Measurements from ENCODE around the gene PSMF1. TPM values are rescaled to one million over a fixed set of nuclear protein-coding genes. Genes with fewer than 3 reads are reported as not detected.

PSMF1 gene
- total and polyA plus RNA-seq, 2 of the 4 experiments (the other 2 are of a cell fraction), result 93.6 to 109 TPM

- Histone ChIP-seq H4K91ac (ENCODE audit: insufficient read depth, low read depth, low read length) (no peak overlapping the region), H3K27ac (ENCODE audit: insufficient read depth, low read length) (no peak overlapping the region), H3K14ac (replicated peaks; ENCODE audit: low read depth, low read length) (no peak overlapping the region), H4K5ac (ENCODE audit: low read depth, low read length) (no peak overlapping the region), H2BK15ac (ENCODE audit: low read depth, low read length) (no peak overlapping the region), H3K23ac (ENCODE audit: low read depth, low read length) (no peak overlapping the region), H2BK5ac (ENCODE audit: low read depth, low read length, poor library complexity, severe bottlenecking) (no peak overlapping the region), H2AFZ (replicated peaks; ENCODE audit: low read length, poor library complexity) (no peak overlapping the region), H3K4me2 (ENCODE audit: low read depth, low read length) (no peak overlapping the region), H3K4ac (ENCODE audit: low read depth, low read length) (no peak overlapping the region), H3K27me3 (ENCODE audit: control insufficient read depth, insufficient read depth, low read length) (no peaks in the 10 kb centered on the region), H3K56ac (ENCODE audit: extremely low read depth, insufficient read depth, low read length) (no peak overlapping the region), H3K4me3 (ENCODE audit: insufficient read depth, low read depth, low read length) (no peak overlapping the region), H2BK20ac (ENCODE audit: low read depth, low read length) (no peak overlapping the region), H4K8ac (ENCODE audit: low read depth in 2 of 2, low read length in 2 of 2) (no peak overlapping the region), H3K79me1 (ENCODE audit: low read depth in 1 of 2, low read length in 2 of 2) (peaks cover 3 to 16% of the 10 kb centered on the region in 2 experiments; a peak in 3 of 4 replicates), H3K9ac (ENCODE audit: low read depth, low read length) (no peak overlapping the region), H4K20me1 (ENCODE audit: insufficient read depth, low read length) (peaks cover 8% of the 10 kb centered on the region; the same call in 1 of the 2 replicates), H2AK9ac (replicated peaks; ENCODE audit: low read depth, low read length, poor library complexity) (peak overlapping the region; percentile 61), H3K36me3 (ENCODE audit: control insufficient read depth, insufficient read depth, low read length) (peaks cover 45% of the 10 kb centered on the region), H3K4me1 (ENCODE audit: control insufficient read depth, insufficient read depth, low read length) (no peaks in the 10 kb centered on the region), H3K18ac (ENCODE audit: low read depth, low read length) (no peak overlapping the region), H3K9me3 (ENCODE audit: control insufficient read depth, insufficient read depth, low read length) (no peaks in the 10 kb centered on the region), H3K9me1 (ENCODE audit: insufficient read depth, low read length) (peaks cover 12% of the 10 kb centered on the region), H2BK120ac (ENCODE audit: low read depth, low read length) (no peak overlapping the region), H2AK5ac (ENCODE audit: low read depth, low read length) (no peak overlapping the region)
- POLR2A ChIA-PET (ENCODE audit: unreplicated experiment), result no interaction called here
- DNase-seq, result no peak
- BruUV-seq (replicated peaks), result no TSS peak
- intact Hi-C loops (cut with micrococcal nuclease), result no loop called here
- 95% methylated on average over 5 of the region's 10 CpGs; no CpG with 5 or more reads in 1 of the 2 experiments for WGBS, 2 experiments (ENCODE audit: extremely low coverage in 2 of 2, insufficient read length in 1 of 2)
- no peak for ATAC-seq (ENCODE audit: low read depth)
- TF ChIP-seq CEBPB (IDR thresholded peaks at IDR 0.05; ENCODE audit: low read depth, low read length), result no peak
- no peak for TF ChIP-seq NFE2L2 (IDR thresholded peaks at IDR 0.05; ENCODE audit: low read depth, low read length)
- no peak for TF ChIP-seq MAZ (IDR thresholded peaks at IDR 0.05; ENCODE audit: borderline replicate concordance, low read depth, low read length)
- TF ChIP-seq CTCF (conservative IDR thresholded peaks at IDR 0.05; ENCODE audit: low read depth, low read length), result no peak
- TF ChIP-seq MAFK (IDR thresholded peaks at IDR 0.05; ENCODE audit: low read depth, low read length), result no peak
- TF ChIP-seq FOS (IDR thresholded peaks at IDR 0.05; ENCODE audit: low read depth, low read length), result no peak
- TF ChIP-seq BHLHE40 (IDR thresholded peaks at IDR 0.05; ENCODE audit: low read depth, low read length), result no peak
- TF ChIP-seq RAD21 (IDR thresholded peaks at IDR 0.05; ENCODE audit: low read length), result no peak
- TF ChIP-seq MXI1 (IDR thresholded peaks at IDR 0.05; ENCODE audit: borderline replicate concordance, low read depth, low read length), result no peak
- TF ChIP-seq RFX5 (IDR thresholded peaks at IDR 0.05; ENCODE audit: low read depth, low read length), result no peak
- no peak for TF ChIP-seq CHD1 (IDR thresholded peaks at IDR 0.05; ENCODE audit: low read depth, low read length)
- no peak for TF ChIP-seq USF2 (IDR thresholded peaks at IDR 0.05; ENCODE audit: low read depth, low read length)
- TF ChIP-seq RCOR1 (IDR thresholded peaks at IDR 0.05; ENCODE audit: insufficient replicate concordance, low read length), result no peak
- TF ChIP-seq ELK1 (IDR thresholded peaks at IDR 0.05; ENCODE audit: borderline replicate concordance, low read depth, low read length), result no peak
- TF ChIP-seq POLR2A (IDR thresholded peaks at IDR 0.05; ENCODE audit: low read depth, low read length), result no peak
- no peak for TF ChIP-seq SMC3 (IDR thresholded peaks at IDR 0.05; ENCODE audit: low read depth, low read length)
- dilution Hi-C loops (cut with HindIII; ENCODE audit: low sequenced_read_pairs, unreplicated experiment), result no loop called here
- in situ Hi-C loops (cut with MboI; ENCODE audit: low sequenced_read_pairs), result no loop called here
- CTCF ChIA-PET, result interaction anchor here (0.6 kb wide), 1 partner anchor 94 kb away, joined by 3 read pairs; no protein-coding TSS in a partner anchor
Measured at GRCh38 chr20:1160496-1160895, 42.1 kb downstream of the PSMF1 start.

Measured in IMR-90 (cell line).